ENCODE results near the gene SLC2A9.
"Not testable (repeated sequence)": the region's sequence is repeated elsewhere in the genome, so short reads cannot be mapped to it uniquely, and the experiment has no call there.

SLC2A9 gene

GRCh38 chr4:9923195-9923812 lies 98.0 kb downstream of the SLC2A9 start:
- no peak for DNase-seq

- DNase-seq, result no peak
These were observed 100.0 kb downstream of the SLC2A9 start for GRCh38 chr4:9921326-9921725.

GRCh38 chr4:9920029-9920428 lies 101.3 kb downstream of the SLC2A9 start:
- DNase-seq, result no peak

GRCh38 chr4:9919047-9919446 lies 102.2 kb downstream of the SLC2A9 start:
- no peak for DNase-seq

GRCh38 chr4:9918484-9918883 lies 102.8 kb downstream of the SLC2A9 start:
- no peak for DNase-seq

- no peak for DNase-seq
These were observed 104.4 kb downstream of the SLC2A9 start for GRCh38 chr4:9916937-9917336.

- DNase-seq, result no peak
These were observed 105.0 kb downstream of the SLC2A9 start for GRCh38 chr4:9916346-9916745.

- no peak for DNase-seq
These were observed 107.5 kb downstream of the SLC2A9 start for GRCh38 chr4:9913846-9914245.

GRCh38 chr4:9906996-9907395 lies 114.3 kb downstream of the SLC2A9 start:
- no peak for DNase-seq

- no peak for DNase-seq
These were observed 116.2 kb downstream of the SLC2A9 start for GRCh38 chr4:9904976-9905587.

GRCh38 chr4:9903317-9903716 lies 118.0 kb downstream of the SLC2A9 start:
- DNase-seq, result no peak

GRCh38 chr4:9901257-9901656 lies 120.0 kb downstream of the SLC2A9 start:
- DNase-seq, result no peak

GRCh38 chr4:9900633-9901032 lies 120.7 kb downstream of the SLC2A9 start:
- DNase-seq, result not testable (repeated sequence)

GRCh38 chr4:9899306-9900055 lies 121.8 kb downstream of the SLC2A9 start:
- no peak for DNase-seq

- DNase-seq, result no peak
These were observed 122.5 kb downstream of the SLC2A9 start for GRCh38 chr4:9898596-9899305.

- DNase-seq, result no peak
These were observed 126.0 kb downstream of the SLC2A9 start for GRCh38 chr4:9895333-9895705.

GRCh38 chr4:9894644-9895332 lies 126.5 kb downstream of the SLC2A9 start:
- no peak for DNase-seq

GRCh38 chr4:9893329-9894108 lies 127.8 kb downstream of the SLC2A9 start:
- DNase-seq, result no peak

GRCh38 chr4:9891740-9892139 lies 129.6 kb downstream of the SLC2A9 start:
- DNase-seq, result no peak

- DNase-seq, result no peak
These were observed 130.2 kb downstream of the SLC2A9 start for GRCh38 chr4:9891056-9891455.

- DNase-seq, result no peak
These were observed 132.0 kb downstream of the SLC2A9 start for GRCh38 chr4:9889306-9889705.

GRCh38 chr4:9885958-9886357 lies 135.3 kb downstream of the SLC2A9 start:
- DNase-seq, result no peak

Measured in GDM1 (cell line).